ENCODE measurements around the gene PDE11A. TPM values are rescaled to one million over a fixed set of nuclear protein-coding genes. Genes with fewer than 3 reads are reported as not detected.

The PDE11A gene
- total RNA-seq, 1 donor from 2014 or later, result 1.2 TPM

Other genes starting within 250 kb of the PDE11A start
- gene RBM45, start 39.7 kb upstream of the PDE11A start, total RNA-seq, result 10.2 and 11.7 TPM in 2 replicates
- 2.9 and 3.1 TPM in 2 replicates for gene OSBPL6, start 121.7 kb upstream of the PDE11A start, total RNA-seq

All from epithelial cell of proximal tubule (primary cell).